OCI-LY3 (cell line): Measurements from ENCODE around the gene ATP6V1G1.

Source experiments
- H2AFZ ChIP-seq: fragments of 200-600, 300-600 bp; shearing (Covaris generic); 2 replicates; pipeline ENCODE4 v1.6.0; 2014; ENCODE audit warnings: antibody characterized with exemption, low read depth, low read length
- H3K27ac ChIP-seq: fragments of 200-600, 300-600 bp; sonication (generic); 2 replicates; pipeline ENCODE4 v1.5.1; 2014; ENCODE audit warnings: mild to moderate bottlenecking, low read length, moderate library complexity, mixed read lengths
- H3K27me3 ChIP-seq: fragments of 200-600, 300-600 bp; sonication (generic); 2 replicates; pipeline ENCODE4 v1.6.1; 2014; ENCODE audit warnings: low read depth, low read length, mixed read lengths
- H3K36me3 ChIP-seq: fragments of 200-600, 300-600 bp; sonication (generic); replicated peaks from 2 replicates; pipeline ENCODE3; 2014; ENCODE audit warnings: low read depth, low read length, mixed read lengths
- H3K4me1 ChIP-seq: fragments of 300-600, 200-600 bp; sonication (generic); 2 replicates; pipeline ENCODE4 v1.6.1; 2014; ENCODE audit warnings: low read length, mixed read lengths
- H3K4me2 ChIP-seq: fragments of 200-600, 300-600 bp; sonication (generic); 2 replicates; pipeline ENCODE4 v1.6.1; 2014; ENCODE audit warnings: low read length, mixed read lengths
- H3K4me3 ChIP-seq: fragments of 300-600, 200-600 bp; sonication (generic); 2 replicates; pipeline ENCODE4 v1.5.1; 2014; ENCODE audit warnings: antibody characterized with exemption, mild to moderate bottlenecking, low read length, moderate library complexity
- H3K79me2 ChIP-seq: fragments of 300-600, 200-600 bp; shearing (Covaris generic); 2 replicates; pipeline ENCODE4 v1.6.1; 2014; ENCODE audit warnings: mild to moderate bottlenecking, low read length, mixed read lengths
- H3K9ac ChIP-seq: fragments of 300-600, 200-600 bp; shearing (Covaris generic); 2 replicates; pipeline ENCODE4 v1.6.0; 2014; ENCODE audit warnings: mild to moderate bottlenecking, low read length, moderate library complexity
- H3K9me3 ChIP-seq: fragments of 200-600, 300-600 bp; shearing (Covaris generic); 2 replicates; pipeline ENCODE4 v1.6.1; 2014; ENCODE audit warnings: low read length, mixed read lengths; ENCODE audit not compliant: insufficient read depth
- H4K20me1 ChIP-seq: fragments of 200-600, 300-600 bp; sonication (generic); 2 replicates; pipeline ENCODE4 v1.6.1; 2016; ENCODE audit warnings: low read length, mixed read lengths; ENCODE audit not compliant: insufficient read depth
- EZH2phosphoT487 ChIP-seq: fragments of 200-600 bp; shearing (Covaris generic); IDR thresholded peaks from 2 replicates; pipeline ENCODE4 v1.6.1; 2018; ENCODE audit warnings: antibody characterized with exemption, mixed run types, low read depth
- TF ChIP-seq, protein P1 (sequence below): fragments of 200-600, 300-600 bp; sonication (generic); IDR thresholded peaks from 2 replicates; pipeline ENCODE4 v1.5.1; 2014; ENCODE audit warnings: antibody characterized with exemption, low read length, low read depth

ATP6V1G1 gene

GRCh38 chr9:114633438-114634089 lies 46.0 kb downstream of the ATP6V1G1 start:
- TF ChIP-seq, protein P1, sequence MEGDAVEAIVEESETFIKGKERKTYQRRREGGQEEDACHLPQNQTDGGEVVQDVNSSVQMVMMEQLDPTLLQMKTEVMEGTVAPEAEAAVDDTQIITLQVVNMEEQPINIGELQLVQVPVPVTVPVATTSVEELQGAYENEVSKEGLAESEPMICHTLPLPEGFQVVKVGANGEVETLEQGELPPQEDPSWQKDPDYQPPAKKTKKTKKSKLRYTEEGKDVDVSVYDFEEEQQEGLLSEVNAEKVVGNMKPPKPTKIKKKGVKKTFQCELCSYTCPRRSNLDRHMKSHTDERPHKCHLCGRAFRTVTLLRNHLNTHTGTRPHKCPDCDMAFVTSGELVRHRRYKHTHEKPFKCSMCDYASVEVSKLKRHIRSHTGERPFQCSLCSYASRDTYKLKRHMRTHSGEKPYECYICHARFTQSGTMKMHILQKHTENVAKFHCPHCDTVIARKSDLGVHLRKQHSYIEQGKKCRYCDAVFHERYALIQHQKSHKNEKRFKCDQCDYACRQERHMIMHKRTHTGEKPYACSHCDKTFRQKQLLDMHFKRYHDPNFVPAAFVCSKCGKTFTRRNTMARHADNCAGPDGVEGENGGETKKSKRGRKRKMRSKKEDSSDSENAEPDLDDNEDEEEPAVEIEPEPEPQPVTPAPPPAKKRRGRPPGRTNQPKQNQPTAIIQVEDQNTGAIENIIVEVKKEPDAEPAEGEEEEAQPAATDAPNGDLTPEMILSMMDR, result no peak
- TF ChIP-seq EZH2phosphoT487, result no peak
- H3K9ac ChIP-seq, result no peak overlapping the region
- no peak overlapping the region for H3K27ac ChIP-seq
- no peaks in the 10 kb centered on the region for H3K4me1 ChIP-seq
- no peak overlapping the region for H3K4me3 ChIP-seq
- H3K36me3 ChIP-seq, result peaks cover 79% of the 10 kb centered on the region
- H3K27me3 ChIP-seq, result no peaks in the 10 kb centered on the region
- H2AFZ ChIP-seq, result no peak overlapping the region
- no peaks in the 10 kb centered on the region for H3K9me3 ChIP-seq
- no peaks in the 10 kb centered on the region for H3K79me2 ChIP-seq
- H3K4me2 ChIP-seq, result no peak overlapping the region
- H4K20me1 ChIP-seq, result no peaks in the 10 kb centered on the region

GRCh38 chr9:114634387-114634786 lies 46.8 kb downstream of the ATP6V1G1 start:
- H2AFZ ChIP-seq, result no peak overlapping the region
- H3K4me2 ChIP-seq, result no peak overlapping the region
- H3K9me3 ChIP-seq, result no peaks in the 10 kb centered on the region
- H3K4me1 ChIP-seq, result no peaks in the 10 kb centered on the region
- H3K36me3 ChIP-seq, result peaks cover 78% of the 10 kb centered on the region
- H4K20me1 ChIP-seq, result no peaks in the 10 kb centered on the region
- H3K27me3 ChIP-seq, result no peaks in the 10 kb centered on the region
- H3K27ac ChIP-seq, result no peak overlapping the region
- no peak overlapping the region for H3K4me3 ChIP-seq
- no peak for TF ChIP-seq EZH2phosphoT487
- TF ChIP-seq, protein P1, result no peak
- no peaks in the 10 kb centered on the region for H3K79me2 ChIP-seq
- H3K9ac ChIP-seq, result no peak overlapping the region

DNA sequence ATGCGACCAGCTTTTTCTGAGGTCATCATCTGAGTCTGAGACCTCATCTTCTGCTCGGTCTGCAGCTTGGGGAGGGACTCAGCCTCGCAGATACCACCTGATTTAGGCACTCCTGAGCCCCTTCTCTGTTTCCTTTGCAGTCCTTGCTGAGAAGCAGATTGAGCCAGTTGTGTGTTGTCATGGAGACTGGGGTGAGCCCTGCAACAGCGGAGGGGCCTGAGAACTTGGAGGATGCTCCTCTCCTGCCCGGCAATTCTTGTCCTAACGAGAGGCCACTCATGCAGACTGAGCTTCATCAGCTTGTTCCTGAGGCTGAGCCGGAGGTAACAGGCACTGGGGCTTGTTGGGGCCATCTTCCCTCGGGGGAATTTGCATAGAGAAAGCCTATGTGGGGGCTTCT lies 50.8 kb downstream of the ATP6V1G1 start:
- no peaks in the 10 kb centered on the region for H3K79me2 ChIP-seq
- no peak overlapping the region for H2AFZ ChIP-seq
- no peak overlapping the region for H3K27ac ChIP-seq
- no peak overlapping the region for H3K4me3 ChIP-seq
- H3K27me3 ChIP-seq, result no peaks in the 10 kb centered on the region
- H3K9ac ChIP-seq, result no peak overlapping the region
- TF ChIP-seq, protein P1, result no peak
- no peak for TF ChIP-seq EZH2phosphoT487
- H3K4me1 ChIP-seq, result no peaks in the 10 kb centered on the region
- no peaks in the 10 kb centered on the region for H3K9me3 ChIP-seq
- no peak overlapping the region for H3K4me2 ChIP-seq
- peaks cover 74% of the 10 kb centered on the region for H3K36me3 ChIP-seq
- 0 out of 2 replicates have a peak, but pooled peaks cover 3% of the 10 kb centered on the region for H4K20me1 ChIP-seq

GRCh38 chr9:114641967-114642366 lies 54.4 kb downstream of the ATP6V1G1 start:
- H3K4me1 ChIP-seq, result no peaks in the 10 kb centered on the region
- no peak overlapping the region for H3K4me3 ChIP-seq
- TF ChIP-seq, protein P1, result no peak
- TF ChIP-seq EZH2phosphoT487, result no peak
- no peaks in the 10 kb centered on the region for H3K9me3 ChIP-seq
- no peaks in the 10 kb centered on the region for H3K79me2 ChIP-seq
- 0 out of 2 replicates have a peak, but pooled peaks cover 6% of the 10 kb centered on the region for H4K20me1 ChIP-seq
- H3K4me2 ChIP-seq, result no peak overlapping the region
- peaks cover 78% of the 10 kb centered on the region for H3K36me3 ChIP-seq
- no peak overlapping the region for H3K27ac ChIP-seq
- H2AFZ ChIP-seq, result no peak overlapping the region
- no peak overlapping the region for H3K9ac ChIP-seq
- no peaks in the 10 kb centered on the region for H3K27me3 ChIP-seq
